PC-9 (cell line): ENCODE data around the gene EIF4E. TPM values are rescaled to one million over a fixed set of nuclear protein-coding genes. Genes with fewer than 3 reads are reported as not detected.

Experiments
- Bru-seq: library from RNA; stranded (reverse); fragments of 400-500 nt; gene quantifications from one replicate; lab custom pipeline; 2021; lab: Mats Ljungman, UMichigan
- BruChase-seq, 2 experiments: library from RNA; stranded (reverse); fragments of 400-500 nt; gene quantifications; one replicate each; lab custom pipeline; 2021; lab: Mats Ljungman, UMichigan
- BruUV-seq: library from RNA; stranded (reverse); fragments of 400-500 nt; replicated peaks from 2 replicates; lab custom pipeline; 2021; lab: Mats Ljungman, UMichigan
- CTCF ChIA-PET: fragments of 300-600 bp; sonication (Branson Sonifier 250); formaldehyde crosslinking; loops from one replicate; lab custom pipeline; 2022; ENCODE audit warnings: antibody characterized with exemption; lab: Charles Lee
- POLR2A ChIA-PET: fragments of 300-600 bp; sonication (Branson Sonifier 250); formaldehyde crosslinking; loops from one replicate; lab custom pipeline; 2022; ENCODE audit warnings: antibody characterized with exemption; ENCODE audit not compliant: unreplicated experiment; lab: Charles Lee
- DNase-seq, 2 experiments: peaks; one replicate each; pipeline versions ENCODE4 v3.0.0 to v3.0.0-alpha.2; 2015 to 2022; ENCODE audit warnings: mixed read lengths in 1 of 2
- H2AFZ ChIP-seq: fragments of 200-600 bp; sonication (generic); 2 replicates; pipeline ENCODE4 v1.8.1; 2017; ENCODE audit warnings: antibody characterized with exemption
- H3F3A ChIP-seq: fragments of 200-600 bp; sonication (generic); 2 replicates; pipeline ENCODE4 v1.8.1; 2017; ENCODE audit warnings: antibody characterized with exemption, mild to moderate bottlenecking, low read depth; ENCODE audit not compliant: insufficient read depth
- H3K27ac ChIP-seq: fragments of 200-600 bp; sonication (generic); 2 replicates; pipeline ENCODE4 v1.6.1; 2016; ENCODE audit warnings: mixed run types
- H3K27me3 ChIP-seq: fragments of 200-600 bp; sonication (generic); 2 replicates; pipeline ENCODE4 v1.6.1; 2016; ENCODE audit warnings: low read depth, mixed run types; ENCODE audit not compliant: insufficient read depth
- H3K36me3 ChIP-seq: fragments of 200-600 bp; sonication (generic); 2 replicates; pipeline ENCODE4 v1.6.1; 2016; ENCODE audit warnings: low read depth, mixed run types
- H3K4me1 ChIP-seq: fragments of 200-600 bp; sonication (generic); replicated peaks from 2 replicates; pipeline ENCODE4 v1.6.1; 2016; ENCODE audit warnings: mixed run types; ENCODE audit not compliant: insufficient read depth
- H3K4me2 ChIP-seq: fragments of 200-600 bp; sonication (generic); 2 replicates; pipeline ENCODE4 v1.6.1; 2017; ENCODE audit warnings: mixed run types
- H3K4me3 ChIP-seq: fragments of 200-600 bp; sonication (generic); 2 replicates; pipeline ENCODE4 v1.6.1; 2016; ENCODE audit warnings: mixed run types
- H3K79me2 ChIP-seq: fragments of 200-600 bp; sonication (generic); 2 replicates; pipeline ENCODE4 v1.6.1; 2017; ENCODE audit warnings: low read depth, mixed run types
- H3K9me2 ChIP-seq: fragments of 200-600 bp; sonication (generic); 2 replicates; pipeline ENCODE4 v1.8.1; 2017; ENCODE audit warnings: mild to moderate bottlenecking; ENCODE audit not compliant: insufficient read depth
- H3K9me3 ChIP-seq: fragments of 200-600 bp; sonication (generic); 2 replicates; pipeline ENCODE4 v1.8.1; 2016; ENCODE audit warnings: low read depth; ENCODE audit not compliant: insufficient read depth
- H4K20me1 ChIP-seq: fragments of 200-600 bp; sonication (generic); 2 replicates; pipeline ENCODE4 v1.8.1; 2017; ENCODE audit not compliant: insufficient read depth
- EZH2 ChIP-seq: fragments of 200-600 bp; sonication (generic); IDR thresholded peaks from 2 replicates; pipeline ENCODE4 v1.8.0; 2017; ENCODE audit warnings: antibody characterized with exemption, low read depth
- intact Hi-C: fragments of 100-400 bp; cut with micrococcal nuclease; formaldehyde crosslinking; loops from one replicate; pipeline ENCODE4 v1.10.0; 2022; ENCODE audit not compliant: unreplicated experiment
- long read RNA-seq: library from polyadenylated mRNA; stranded (forward); transcript quantifications from one replicate; pipeline ENCODE4 v2.0.0, GENCODE V29; 2022
- total RNA-seq: library from RNA; stranded (reverse); gene quantifications from 2 replicates; pipeline ENCODE4 v1.2.3, GENCODE V29; 2021
- TF ChIP-seq, protein P1 (sequence below): fragments of 200-600 bp; sonication (generic); conservative IDR thresholded peaks from 2 replicates; pipeline ENCODE4 v1.6.1; 2017; ENCODE audit warnings: mixed run types, antibody characterized with exemption, mild to moderate bottlenecking, moderate library complexity

The EIF4E gene, protein sequence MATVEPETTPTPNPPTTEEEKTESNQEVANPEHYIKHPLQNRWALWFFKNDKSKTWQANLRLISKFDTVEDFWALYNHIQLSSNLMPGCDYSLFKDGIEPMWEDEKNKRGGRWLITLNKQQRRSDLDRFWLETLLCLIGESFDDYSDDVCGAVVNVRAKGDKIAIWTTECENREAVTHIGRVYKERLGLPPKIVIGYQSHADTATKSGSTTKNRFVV
- total RNA-seq (47.1 and 59.6 TPM in 2 replicates), Bru-seq, nascent RNA (percentile 88 among the genes with signal in this experiment), BruChase-seq, experiment 1, labeled RNA remaining after a 2-hour chase (percentile 77 among the genes with signal in this experiment), BruChase-seq, experiment 2, labeled RNA remaining after a 6-hour chase (percentile 84 among the genes with signal in this experiment)
- long read RNA-seq, full-length matches to known transcripts, result 145 of 160 reads
- long read RNA-seq, partial matches to known transcripts, result 9 of 160 reads
- long read RNA-seq, other reads (novel, unspliced or antisense), result 6 of 160 reads

DNA sequence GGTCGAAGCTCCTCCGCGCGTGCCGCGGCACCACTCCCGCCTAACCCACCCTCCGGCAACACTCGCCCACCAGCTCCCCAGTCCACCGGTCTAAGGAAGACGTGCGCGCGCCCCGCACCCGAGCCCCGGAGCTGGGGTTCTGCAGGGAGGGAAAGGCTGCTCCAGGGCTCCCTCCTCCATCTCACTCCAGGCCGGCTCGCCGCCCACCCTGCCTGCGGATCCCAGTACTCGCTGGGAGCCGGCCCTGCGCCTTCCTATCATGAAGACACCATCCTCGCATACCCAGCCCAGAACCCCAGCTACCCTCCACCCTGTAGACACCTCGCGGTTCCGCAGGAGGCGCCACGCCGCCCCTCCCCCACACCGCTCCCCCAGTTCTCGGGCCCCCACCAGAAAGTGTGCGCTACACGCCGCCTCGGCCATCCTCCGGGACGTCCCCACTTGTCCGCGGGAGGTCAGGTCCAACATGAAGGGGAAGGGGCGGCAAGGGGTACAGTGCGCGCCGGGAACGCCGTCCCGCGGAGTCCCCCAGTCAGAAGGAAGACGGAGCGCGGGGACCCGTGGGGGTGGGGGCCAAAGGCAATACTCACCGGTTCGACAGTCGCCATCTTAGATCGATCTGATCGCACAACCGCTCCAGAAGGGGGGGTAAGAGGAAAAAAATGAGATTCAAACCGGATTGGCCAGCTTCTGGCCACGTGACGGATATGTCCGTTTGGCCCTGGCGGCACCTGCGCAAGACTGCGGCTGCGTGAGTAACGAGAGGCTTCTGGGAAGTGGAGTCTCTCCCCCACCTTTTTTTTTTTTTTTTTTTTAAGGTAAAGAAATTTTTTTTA lies at the start of gene EIF4E:
EIF4E (minus strand) TSS at position 629 of the 836 bp plus-strand sequence; CDS start at position 608, 21 bp downstream.
- H3K27me3 ChIP-seq, result no peaks in the 10 kb centered on the region
- 0 out of 2 replicates have a peak, but pooled peaks cover 6% of the 10 kb centered on the region for H3K36me3 ChIP-seq
- H3F3A ChIP-seq, result peaks cover 16% of the 10 kb centered on the region
- peak within 1 kb of the TSS; percentile 96 for H3K4me3 ChIP-seq
- DNase-seq, result peak; percentile 90 to 98
- H3K4me1 ChIP-seq, result peaks cover 17% of the 10 kb centered on the region
- H3K79me2 ChIP-seq, result peaks cover 52% of the 10 kb centered on the region
- peak within 1 kb of the TSS; percentile 95 for H3K27ac ChIP-seq
- BruUV-seq, result no TSS peak
- H2AFZ ChIP-seq, result peak within 1 kb of the TSS; percentile 96
- ChIA-PET CTCF (interaction anchor here (0.7 to 1.7 kb wide), 3 partner anchors 12 to 587 kb away, joined by 3 to 10 read pairs (median 3); partner anchors contain the start of gene METAP1), POLR2A (interaction anchor here (0.6 to 0.7 kb wide), 5 partner anchors 64 to 786 kb away, joined by 4 to 49 read pairs (median 13); no protein-coding TSS in a partner anchor)
- H3K9me3 ChIP-seq, result no peaks in the 10 kb centered on the region; the same call in 1 of the 2 replicates
- no peaks in the 10 kb centered on the region for H3K9me2 ChIP-seq
- H4K20me1 ChIP-seq, result peaks cover 42% of the 10 kb centered on the region
- intact Hi-C loops, result loop anchor here (1.0 to 2.0 kb wide), 3 partner anchors 67 to 462 kb away; partner anchors contain the start of genes METAP1 and TSPAN5
- peak within 1 kb of the TSS; percentile 93 for H3K4me2 ChIP-seq
- no peak for TF ChIP-seq EZH2
- TF ChIP-seq, protein P1, sequence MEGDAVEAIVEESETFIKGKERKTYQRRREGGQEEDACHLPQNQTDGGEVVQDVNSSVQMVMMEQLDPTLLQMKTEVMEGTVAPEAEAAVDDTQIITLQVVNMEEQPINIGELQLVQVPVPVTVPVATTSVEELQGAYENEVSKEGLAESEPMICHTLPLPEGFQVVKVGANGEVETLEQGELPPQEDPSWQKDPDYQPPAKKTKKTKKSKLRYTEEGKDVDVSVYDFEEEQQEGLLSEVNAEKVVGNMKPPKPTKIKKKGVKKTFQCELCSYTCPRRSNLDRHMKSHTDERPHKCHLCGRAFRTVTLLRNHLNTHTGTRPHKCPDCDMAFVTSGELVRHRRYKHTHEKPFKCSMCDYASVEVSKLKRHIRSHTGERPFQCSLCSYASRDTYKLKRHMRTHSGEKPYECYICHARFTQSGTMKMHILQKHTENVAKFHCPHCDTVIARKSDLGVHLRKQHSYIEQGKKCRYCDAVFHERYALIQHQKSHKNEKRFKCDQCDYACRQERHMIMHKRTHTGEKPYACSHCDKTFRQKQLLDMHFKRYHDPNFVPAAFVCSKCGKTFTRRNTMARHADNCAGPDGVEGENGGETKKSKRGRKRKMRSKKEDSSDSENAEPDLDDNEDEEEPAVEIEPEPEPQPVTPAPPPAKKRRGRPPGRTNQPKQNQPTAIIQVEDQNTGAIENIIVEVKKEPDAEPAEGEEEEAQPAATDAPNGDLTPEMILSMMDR, result no peak

DNA sequence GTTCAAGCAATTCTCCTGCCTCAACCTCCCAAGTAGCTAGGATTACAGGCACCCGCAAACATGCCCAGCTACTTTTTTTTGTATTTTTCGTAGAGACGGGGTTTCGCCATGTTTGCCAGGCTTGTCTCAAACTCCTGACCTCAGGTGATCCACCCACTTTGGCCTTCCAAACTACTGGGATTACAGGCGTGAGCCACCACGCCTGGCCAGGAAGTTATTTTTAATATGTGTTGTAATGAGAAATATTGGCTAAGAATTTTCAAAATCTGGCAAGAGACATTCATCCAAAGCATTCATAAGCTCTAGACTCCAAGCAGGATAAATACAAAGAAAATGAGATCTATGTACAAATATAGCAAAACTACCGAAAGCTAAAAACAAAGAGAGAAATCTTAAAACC lies 48.6 kb upstream of the EIF4E start:
- no peak for DNase-seq
- POLR2A ChIA-PET, result no interaction called here
- CTCF ChIA-PET, result no interaction called here
- intact Hi-C loops, result no loop called here
- no peaks in the 10 kb centered on the region for H3K79me2 ChIP-seq
- TF ChIP-seq EZH2, result no peak
- TF ChIP-seq, protein P1, result no peak
- H2AFZ ChIP-seq, result no peak overlapping the region
- H3K9me3 ChIP-seq, result no peaks in the 10 kb centered on the region
- no peaks in the 10 kb centered on the region for H3K4me1 ChIP-seq
- H3K27me3 ChIP-seq, result no peaks in the 10 kb centered on the region
- BruUV-seq, result no TSS peak
- H4K20me1 ChIP-seq, result no peaks in the 10 kb centered on the region
- no peak overlapping the region for H3K4me2 ChIP-seq
- no peak overlapping the region for H3K27ac ChIP-seq
- H3K4me3 ChIP-seq, result no peak overlapping the region
- H3F3A ChIP-seq, result peaks cover 4% of the 10 kb centered on the region; the same call in 1 of the 2 replicates
- no peaks in the 10 kb centered on the region for H3K36me3 ChIP-seq
- no peaks in the 10 kb centered on the region for H3K9me2 ChIP-seq

DNA sequence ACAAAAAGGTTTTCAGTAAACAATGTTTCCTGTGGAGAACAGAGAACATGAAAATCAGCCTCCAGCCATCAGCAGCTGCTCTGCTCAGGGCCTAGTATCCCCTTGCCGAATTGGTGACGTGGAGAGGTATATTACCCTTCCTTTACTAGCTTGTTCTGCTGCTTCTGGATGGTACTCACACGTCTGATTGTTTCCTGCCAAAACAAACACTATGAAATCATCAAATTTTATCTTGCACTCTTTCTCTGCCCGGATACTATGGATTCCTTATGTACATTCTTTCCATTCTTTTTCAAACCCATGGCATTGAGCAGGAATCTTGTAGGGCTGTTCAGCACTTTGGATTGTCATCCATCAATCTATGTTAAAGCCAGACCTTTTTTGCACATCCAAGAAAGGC lies 47.8 kb upstream of the EIF4E start:
- no TSS peak for BruUV-seq
- Histone ChIP-seq H3K79me2 (no peaks in the 10 kb centered on the region), H3K27me3 (no peaks in the 10 kb centered on the region), H3K4me3 (no peak overlapping the region), H3K9me2 (no peaks in the 10 kb centered on the region), H3K36me3 (no peaks in the 10 kb centered on the region), H3K27ac (no peak overlapping the region), H3F3A (peaks cover 4% of the 10 kb centered on the region; the same call in 1 of the 2 replicates), H2AFZ (peak overlapping the region; percentile 56; the same call in 1 of the 2 replicates), H3K4me1 (no peaks in the 10 kb centered on the region), H3K9me3 (no peaks in the 10 kb centered on the region), H3K4me2 (no peak overlapping the region), H4K20me1 (no peaks in the 10 kb centered on the region)
- ChIA-PET CTCF (no interaction called here), POLR2A (no interaction called here)
- TF ChIP-seq, protein P1, result no peak
- TF ChIP-seq EZH2, result no peak
- intact Hi-C loops, result no loop called here
- DNase-seq, result peak; percentile 12 to 60
